ENCODE measurements around the gene ATG4D.
"Not testable (repeated sequence)": the region's sequence is repeated elsewhere in the genome, so short reads cannot be mapped to it uniquely, and the experiment has no call there.

Gene ATG4D

GRCh38 chr19:10553087-10553667 lies 9.5 kb downstream of the ATG4D start:
- no peak for DNase-seq

DNA sequence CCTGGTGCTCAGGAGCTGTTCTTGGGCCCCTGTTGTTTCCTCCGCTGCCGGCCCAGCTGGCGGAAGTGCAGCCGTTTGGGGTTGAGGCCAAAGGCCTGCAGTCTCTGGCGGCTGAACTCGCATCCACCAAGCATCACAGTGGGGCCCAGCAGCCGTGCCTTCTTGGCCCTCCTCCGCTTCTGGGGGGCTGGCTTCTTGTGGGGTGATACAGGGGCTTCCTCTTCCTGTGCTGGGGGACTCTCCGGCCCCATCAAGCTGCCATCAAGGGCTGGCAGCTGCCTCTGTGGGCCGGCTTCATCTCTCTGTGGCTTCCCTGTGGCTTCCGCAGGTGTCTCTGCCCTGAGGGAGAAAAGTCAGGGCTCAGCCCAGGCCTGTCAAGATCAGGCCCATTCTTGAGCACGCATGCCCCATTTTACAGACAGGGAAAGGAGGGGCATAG lies 10.3 kb downstream of the ATG4D start:
- no peak for DNase-seq

DNA sequence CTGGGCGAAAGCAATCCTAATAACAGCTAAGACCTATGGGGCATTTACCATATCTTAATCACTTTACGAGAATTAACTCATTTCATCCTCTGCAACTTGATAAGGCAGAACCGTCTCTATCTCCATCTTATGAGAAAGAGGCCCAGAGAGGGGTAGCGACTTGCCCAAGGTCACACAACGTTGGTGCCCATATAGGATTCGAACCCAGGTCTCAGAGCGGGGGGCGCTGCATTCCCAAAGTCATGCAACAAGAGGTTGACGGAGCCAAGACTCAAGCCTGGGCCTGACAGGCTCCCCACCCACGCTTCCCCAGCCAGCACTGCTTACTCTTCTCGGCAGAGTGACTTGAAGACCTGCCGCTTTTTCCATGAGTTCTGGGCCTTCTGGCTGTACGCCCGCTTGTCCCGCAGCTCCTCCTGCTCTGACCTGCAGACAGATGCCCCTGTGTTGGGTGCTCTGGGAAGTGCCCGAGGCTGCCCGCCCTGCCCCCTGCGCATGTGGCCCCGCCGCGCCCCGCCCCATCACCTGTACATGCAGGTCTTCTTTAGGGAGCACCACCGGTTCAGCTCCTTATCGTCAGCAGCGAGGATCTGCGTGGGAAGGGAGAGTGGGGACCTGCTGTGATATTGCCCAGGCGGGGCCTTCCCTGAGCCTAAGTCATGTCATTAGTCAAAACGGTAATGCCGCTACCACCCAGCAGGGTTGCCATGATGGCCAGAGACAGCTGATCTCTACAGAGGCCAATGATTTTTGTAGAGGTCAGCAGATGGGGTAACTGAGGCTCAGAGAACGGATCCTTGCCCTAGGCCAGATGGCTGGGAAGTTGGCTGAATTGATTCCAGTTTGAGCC lies 11.3 kb downstream of the ATG4D start:
- no peak for DNase-seq

DNA sequence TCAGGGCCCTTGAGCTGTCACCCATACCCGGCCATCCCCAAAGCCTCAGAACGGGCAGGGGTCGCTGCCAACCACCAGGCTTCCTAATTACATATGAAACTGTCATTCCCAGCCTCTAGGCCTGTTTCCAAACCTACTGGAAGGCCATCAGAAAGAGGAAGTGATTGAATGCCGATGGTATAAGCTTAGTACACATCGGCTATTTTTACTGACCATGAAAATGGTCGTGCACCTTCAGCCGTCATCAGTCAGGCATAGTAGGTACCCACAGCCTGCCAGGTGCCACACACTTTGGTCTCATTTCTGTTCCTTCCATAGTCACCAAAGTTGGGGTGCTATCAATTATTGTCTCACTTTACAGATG lies 11.9 kb downstream of the ATG4D start:
- DNase-seq = no peak

DNA sequence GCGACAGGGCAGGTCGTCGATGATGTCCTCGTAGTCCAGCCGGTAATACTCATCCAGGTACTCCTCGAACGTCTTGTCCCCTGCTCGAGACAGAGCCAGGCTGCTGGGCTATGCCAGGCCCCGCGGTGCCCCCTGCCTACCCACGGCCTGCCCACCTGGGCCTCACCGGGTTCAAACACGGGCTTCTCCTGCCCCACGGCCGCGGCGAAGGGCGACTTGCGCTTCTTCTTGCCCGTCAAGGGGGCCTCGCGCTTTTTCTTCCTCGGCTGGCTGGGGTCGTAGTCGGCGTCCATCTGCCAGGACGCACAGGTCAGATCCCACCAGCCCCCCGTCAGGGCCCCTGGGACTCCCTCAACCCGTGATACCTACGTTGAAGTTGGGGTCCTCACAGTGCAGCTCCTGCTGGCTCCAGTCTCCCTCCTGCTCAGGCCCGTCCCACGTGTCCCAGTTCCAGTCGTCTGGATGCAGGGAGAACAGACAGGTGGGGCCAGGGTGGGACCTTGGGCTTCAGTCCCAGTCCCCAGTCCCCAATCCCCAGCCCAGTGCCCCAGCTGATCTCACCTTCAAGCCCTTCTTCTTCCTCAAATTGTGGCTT lies 14.0 kb downstream of the ATG4D start:
- DNase-seq = no peak

DNA sequence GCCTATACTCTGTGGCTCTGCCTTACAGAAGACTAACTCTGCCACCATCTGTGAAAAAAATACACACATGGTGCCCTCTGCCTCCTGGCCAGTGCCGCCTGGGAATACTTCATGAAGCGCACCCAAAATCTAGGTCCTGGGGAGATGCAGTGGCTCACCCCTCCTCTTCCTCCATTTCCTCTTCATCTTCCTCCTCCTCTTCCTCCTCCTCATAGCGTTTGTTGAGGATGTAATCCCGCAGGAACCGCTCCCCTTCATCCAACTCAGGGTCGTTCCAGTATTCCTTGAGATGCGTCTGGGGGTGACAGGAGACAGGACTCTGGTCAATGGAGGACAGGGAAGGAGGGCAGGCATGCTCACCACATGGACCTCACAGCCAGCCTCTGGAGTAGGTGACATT lies 16.4 kb downstream of the ATG4D start:
- DNase-seq = no peak

DNA sequence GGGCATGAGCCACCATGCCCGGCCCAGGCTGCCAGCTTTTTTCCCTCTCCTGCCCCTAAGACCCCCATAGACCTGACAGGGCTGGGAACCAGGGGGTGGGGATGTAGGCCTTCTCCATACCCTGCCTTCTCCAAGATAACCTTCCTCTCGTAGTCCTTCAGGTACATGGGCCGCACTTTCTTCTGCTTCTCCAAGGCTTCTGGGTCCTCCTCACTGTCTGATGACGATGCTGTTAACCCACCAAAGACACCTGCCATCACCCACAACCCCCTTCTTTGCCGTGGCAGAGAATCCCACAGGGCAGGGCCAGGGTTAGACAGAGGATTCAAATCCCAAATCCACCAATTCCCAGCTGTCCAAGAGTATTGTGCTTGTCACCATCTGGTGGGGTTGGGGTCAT lies 18.9 kb downstream of the ATG4D start:
- no peak for DNase-seq

DNA sequence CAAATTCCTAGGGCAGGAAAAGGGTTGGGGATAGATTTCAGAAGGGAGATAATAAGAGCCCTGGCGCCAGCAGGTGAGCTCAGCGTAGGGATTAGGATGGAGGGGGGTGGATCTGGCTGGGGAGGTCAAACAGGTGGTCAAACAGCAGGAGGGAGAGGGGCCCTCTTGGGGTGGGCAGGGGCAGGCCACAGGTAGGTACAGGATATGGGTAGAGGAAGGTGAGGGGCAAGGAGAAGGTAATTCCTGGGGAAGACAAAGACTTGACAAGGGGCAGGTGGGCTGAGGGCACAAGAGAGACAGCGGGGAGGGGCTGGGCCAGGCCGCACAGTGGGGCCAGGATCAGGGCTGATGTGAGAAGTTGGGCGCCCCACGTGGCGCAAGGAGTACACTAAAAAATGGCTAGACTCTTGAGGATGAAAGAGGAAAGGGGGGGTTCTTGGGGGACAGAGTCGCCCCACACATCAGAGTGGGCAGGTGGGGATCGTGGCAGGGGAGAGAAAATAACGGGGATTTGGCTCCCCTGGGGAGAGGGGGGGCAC lies 21.4 kb downstream of the ATG4D start:
- DNase-seq = no peak

DNA sequence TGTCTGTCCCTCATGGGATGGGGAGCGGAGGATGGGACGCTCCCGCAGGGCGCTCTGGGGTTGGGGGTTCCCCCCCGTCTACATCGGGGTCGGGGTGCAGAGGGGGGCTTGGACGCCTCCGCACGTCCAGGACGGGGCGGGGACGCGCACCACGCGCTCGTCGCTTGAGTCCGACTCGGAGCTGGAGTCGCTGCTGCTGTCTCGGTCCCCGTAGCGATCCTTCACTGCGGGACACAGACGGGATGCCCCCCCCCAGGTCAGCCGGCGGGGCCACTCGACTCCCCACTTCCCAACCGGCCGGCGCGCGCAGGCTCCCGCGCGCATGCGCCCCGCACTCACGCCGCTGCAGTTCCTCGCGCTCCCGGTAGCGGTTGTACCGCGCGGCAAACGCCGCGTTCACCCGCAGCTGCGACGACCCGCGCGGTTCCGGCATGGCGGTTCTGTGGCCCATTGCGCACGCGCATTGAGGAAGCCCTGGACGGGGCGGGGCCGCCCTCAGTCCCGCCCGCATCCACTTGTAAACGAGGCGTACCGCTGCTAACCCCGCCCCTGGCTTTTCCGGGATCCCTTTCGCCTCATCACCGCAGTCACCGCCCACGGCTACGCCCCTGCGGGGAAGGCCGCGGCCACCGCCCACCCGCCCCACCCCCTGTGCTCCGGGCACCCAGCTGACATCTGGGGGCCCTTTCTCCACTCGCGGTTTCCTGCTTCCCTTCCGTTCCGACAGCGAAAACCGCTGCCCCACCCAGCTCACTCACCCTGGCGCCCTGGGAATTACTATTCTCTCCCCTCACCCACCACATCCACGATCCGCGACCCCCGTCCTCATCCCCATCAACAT lies 22.1 kb downstream of the ATG4D start, which contains the start of gene KRI1:
Gene KRI1, minus strand, starts transcription at position 444 of the 841 bp plus-strand sequence. Its CDS starts 11 bp downstream, at position 433.
- DNase-seq = peak; percentile 77

GRCh38 chr19:10566408-10566657 lies 22.6 kb downstream of the ATG4D start:
- no peak for DNase-seq

GRCh38 chr19:10566658-10567410 lies 23.1 kb downstream of the ATG4D start:
- DNase-seq = no peak

GRCh38 chr19:10567656-10568055 lies 24.0 kb downstream of the ATG4D start:
- no peak for DNase-seq

GRCh38 chr19:10568062-10568825 lies 24.5 kb downstream of the ATG4D start:
- DNase-seq = no peak

GRCh38 chr19:10568826-10569651 lies 25.3 kb downstream of the ATG4D start, which contains the start of gene CDKN2D:
Gene CDKN2D, minus strand, starts transcription at chr19:10568979. Its CDS starts 326 bp downstream, at chr19:10568653.
- peak; percentile 97 for DNase-seq

DNA sequence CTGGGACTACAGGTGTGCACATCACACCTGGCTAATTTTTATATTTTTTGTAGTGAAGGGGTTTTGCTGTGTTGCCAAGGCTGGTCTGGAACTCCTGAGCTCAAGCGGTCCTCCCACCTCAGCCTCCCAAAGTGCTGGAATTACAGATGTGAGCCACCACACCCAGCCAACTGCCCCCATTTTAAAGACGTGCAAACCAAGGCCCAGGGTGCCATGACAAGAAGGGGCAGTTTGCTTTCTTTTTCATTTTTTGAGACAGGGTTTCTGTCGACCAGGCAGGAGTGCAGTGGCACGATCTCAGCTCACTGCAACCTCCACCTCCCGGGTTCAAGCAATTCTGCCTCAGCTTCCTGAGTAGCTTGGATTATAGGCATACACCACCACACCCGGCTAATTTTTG lies 30.1 kb downstream of the ATG4D start:
- DNase-seq = not testable (repeated sequence)

DNA sequence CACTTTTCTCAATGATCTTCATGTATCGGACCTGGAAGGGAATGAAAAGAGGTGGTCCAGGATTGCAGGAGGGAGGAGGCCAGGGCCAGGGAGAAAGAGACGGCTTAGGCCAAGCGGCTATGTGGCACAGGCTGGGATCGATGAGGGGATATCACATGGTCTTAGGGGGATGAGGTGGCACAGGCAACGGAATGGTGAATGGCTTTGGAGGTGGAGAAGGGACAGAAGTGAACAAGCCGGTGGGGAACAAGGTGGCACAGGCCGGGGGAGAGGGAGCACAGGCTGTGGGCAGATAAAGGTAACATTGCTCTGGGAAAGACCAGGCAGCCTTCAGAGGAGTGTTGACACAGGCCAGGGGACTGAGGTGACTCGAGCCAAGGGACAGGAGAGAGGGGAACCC lies 30.8 kb downstream of the ATG4D start:
- no peak for DNase-seq

GRCh38 chr19:10575011-10575716 lies 31.5 kb downstream of the ATG4D start:
- DNase-seq = no peak

DNA sequence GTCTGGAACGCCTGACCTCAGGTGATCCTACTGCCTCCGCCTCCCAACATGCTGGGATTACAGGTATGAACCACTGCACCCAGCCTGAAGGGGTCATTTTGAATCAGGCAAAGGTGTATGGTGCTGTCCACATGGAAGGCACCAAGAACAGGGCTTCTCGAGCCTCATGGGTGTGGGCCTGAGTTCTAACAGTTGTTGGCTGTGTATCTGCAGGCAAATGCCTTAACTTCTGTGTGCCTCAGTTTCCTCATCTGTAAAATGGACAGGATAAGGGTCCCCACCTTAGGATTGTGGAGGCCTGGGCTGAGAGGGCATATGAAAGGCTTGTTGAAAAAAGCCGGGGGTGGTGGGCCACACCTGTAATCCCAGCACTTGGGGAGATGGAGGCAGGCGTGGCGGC lies 34.2 kb downstream of the ATG4D start:
- DNase-seq = no peak

DNA sequence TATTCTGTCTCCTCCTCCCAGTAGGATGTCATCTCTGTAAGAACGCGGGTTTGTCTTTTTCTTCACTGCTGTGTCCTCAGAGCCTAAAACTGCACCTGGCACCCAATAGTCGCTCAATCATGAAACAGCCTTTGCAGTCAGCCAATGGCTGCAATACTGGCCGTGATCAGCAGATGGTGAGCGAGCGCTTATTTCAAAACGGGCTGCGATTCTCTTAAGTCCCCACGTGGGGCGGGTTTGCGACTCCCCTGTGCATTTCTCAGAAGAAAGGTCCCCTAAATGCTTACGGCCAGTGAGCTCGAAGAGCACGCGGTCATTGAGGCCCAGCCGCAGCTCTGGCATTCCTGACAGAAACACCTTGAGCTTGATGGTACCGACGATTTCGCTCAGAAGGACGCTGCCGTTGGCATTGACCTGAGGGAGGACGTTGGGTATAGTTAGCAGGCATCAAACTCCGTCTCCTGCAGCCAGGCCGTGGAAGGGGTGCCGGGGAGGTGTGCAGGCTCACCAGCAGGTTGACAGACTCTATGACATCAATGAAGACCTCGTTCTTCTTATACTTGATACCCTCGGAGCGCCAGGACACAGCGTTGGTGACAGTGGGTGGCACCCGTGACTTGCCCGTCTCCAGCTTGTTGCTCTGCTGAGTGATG lies 37.4 kb downstream of the ATG4D start:
- peak; percentile 62 for DNase-seq

All from NCI-H1436 treated with DMSO at 0.1 percent for 48 hours (cell line).